Glutamatergic neuron (in vitro differentiated cells): ENCODE data around the gene KCNT1. TPM values are rescaled to one million over a fixed set of nuclear protein-coding genes. Genes with fewer than 3 reads are reported as not detected.

Experiments
- DNase-seq: peaks from one replicate; pipeline ENCODE4 v3.0.0; 2022
- H3K27ac Mint-ChIP-seq: one replicate; pipeline ENCODE4 v1.8.0; 2020; ENCODE audit warnings: mild to moderate bottlenecking, mixed read lengths, inconsistent platforms; ENCODE audit not compliant: unreplicated experiment
- H3K27me3 Mint-ChIP-seq: one replicate; pipeline ENCODE4 v1.8.0; 2020; ENCODE audit warnings: mild to moderate bottlenecking, moderate library complexity, mixed read lengths, inconsistent platforms; ENCODE audit not compliant: unreplicated experiment
- H3K36me3 Mint-ChIP-seq: one replicate; pipeline ENCODE4 v1.8.0; 2020; ENCODE audit warnings: mild to moderate bottlenecking, mixed read lengths, inconsistent platforms; ENCODE audit not compliant: unreplicated experiment
- H3K4me1 Mint-ChIP-seq: one replicate; pipeline ENCODE4 v1.8.0; 2020; ENCODE audit warnings: mild to moderate bottlenecking, low read depth, mixed read lengths, inconsistent platforms; ENCODE audit not compliant: unreplicated experiment
- H3K4me3 Mint-ChIP-seq: one replicate; pipeline ENCODE4 v1.8.0; 2020; ENCODE audit warnings: mild to moderate bottlenecking, mixed read lengths, inconsistent platforms; ENCODE audit not compliant: unreplicated experiment
- H3K9me3 Mint-ChIP-seq: one replicate; pipeline ENCODE4 v1.8.0; 2020; ENCODE audit warnings: mild to moderate bottlenecking, moderate library complexity, mixed read lengths, inconsistent platforms; ENCODE audit not compliant: unreplicated experiment
- CTCF ChIP-seq: fragments of 200-600 bp; sonication (generic); IDR thresholded peaks from one replicate; pipeline ENCODE4 v1.5.0; 2021; ENCODE audit not compliant: partially characterized antibody, unreplicated experiment
- total RNA-seq: library from RNA; stranded (reverse); fragmentation: NEBNext Ultra II Directional; extraction: Animal tissue kit (Norgen Biotek cat#: 25700); gene quantifications from one replicate; pipeline ENCODE4 v1.2.1, GENCODE V29; 2021; ENCODE audit not compliant: unreplicated experiment

The KCNT1 gene
- total RNA-seq, 1 donor from 2014 or later, result 0.76 TPM

- no peak for DNase-seq
- H3K36me3 Mint-ChIP-seq, result no peaks in the 10 kb centered on the region
- H3K9me3 Mint-ChIP-seq, result peaks cover 10% of the 10 kb centered on the region
- peaks cover 11% of the 10 kb centered on the region for H3K4me1 Mint-ChIP-seq
- TF ChIP-seq CTCF, result no peak
- H3K27ac Mint-ChIP-seq, result no peak overlapping the region
- peaks cover 4% of the 10 kb centered on the region for H3K27me3 Mint-ChIP-seq
- H3K4me3 Mint-ChIP-seq, result no peak overlapping the region
Measured at GRCh38 chr9:135801070-135801469, 99.1 kb downstream of the KCNT1 start.

GRCh38 chr9:135802876-135803419, 101.0 kb downstream of the KCNT1 start:
- TF ChIP-seq CTCF, result no peak
- Mint-ChIP-seq H3K4me3 (no peak overlapping the region), H3K36me3 (no peaks in the 10 kb centered on the region), H3K4me1 (peaks cover 16% of the 10 kb centered on the region), H3K27me3 (peaks cover 10% of the 10 kb centered on the region), H3K9me3 (peaks cover 12% of the 10 kb centered on the region), H3K27ac (peak overlapping the region; percentile 11)
- no peak for DNase-seq

- DNase-seq, result no peak
- Mint-ChIP-seq H3K36me3 (no peaks in the 10 kb centered on the region), H3K4me3 (no peak overlapping the region), H3K9me3 (peaks cover 10% of the 10 kb centered on the region), H3K27ac (no peak overlapping the region), H3K4me1 (peaks cover 17% of the 10 kb centered on the region), H3K27me3 (peaks cover 10% of the 10 kb centered on the region)
- no peak for TF ChIP-seq CTCF
Measured at GRCh38 chr9:135803441-135803840, 101.5 kb downstream of the KCNT1 start.

GRCh38 chr9:135804581-135805421, 102.8 kb downstream of the KCNT1 start:
- no peak overlapping the region for H3K4me3 Mint-ChIP-seq
- DNase-seq, result peak; percentile 30
- peaks cover 22% of the 10 kb centered on the region for H3K4me1 Mint-ChIP-seq
- peaks cover 8% of the 10 kb centered on the region for H3K9me3 Mint-ChIP-seq
- peaks cover 10% of the 10 kb centered on the region for H3K27me3 Mint-ChIP-seq
- no peaks in the 10 kb centered on the region for H3K36me3 Mint-ChIP-seq
- TF ChIP-seq CTCF, result no peak
- no peak overlapping the region for H3K27ac Mint-ChIP-seq

GRCh38 chr9:135805422-135806022, 103.5 kb downstream of the KCNT1 start:
- TF ChIP-seq CTCF, result no peak
- H3K4me1 Mint-ChIP-seq, result peaks cover 25% of the 10 kb centered on the region
- H3K27me3 Mint-ChIP-seq, result peaks cover 10% of the 10 kb centered on the region
- H3K27ac Mint-ChIP-seq, result no peak overlapping the region
- no peak overlapping the region for H3K4me3 Mint-ChIP-seq
- peak; percentile 13 for DNase-seq
- peaks cover 8% of the 10 kb centered on the region for H3K9me3 Mint-ChIP-seq
- no peaks in the 10 kb centered on the region for H3K36me3 Mint-ChIP-seq
